K562 (cell line): Measurements from ENCODE around the gene HTRA3. TPM values are rescaled to one million over a fixed set of nuclear protein-coding genes. Genes with fewer than 3 reads are reported as not detected.

Source experiments
- ATAC-seq: fragments of 200-7000 bp; cut with Tn5 transposase; 3 replicates; pipeline ENCODE4 v1.9.1; 2020; ENCODE audit warnings: moderate library complexity
- BruUV-seq: library from RNA; stranded (reverse); fragments of 400-500 nt; replicated peaks from 2 replicates; lab custom pipeline; 2021; lab: Mats Ljungman, UMichigan
- CTCF ChIA-PET: fragments of 300-600 bp; formaldehyde crosslinking; extraction: SDS; loops from one replicate; lab custom pipeline; 2021; ENCODE audit warnings: low intra/inter-chr PET ratio; lab: Yijun Ruan, JAX
- POLR2A ChIA-PET: fragments of 300-600, 350-650 bp; sonication (Branson Sonifier 250); formaldehyde crosslinking; extraction: SDS; loops from one replicate; lab custom pipeline; 2021; ENCODE audit warnings: antibody characterized with exemption, inconsistent platforms; lab: Yijun Ruan, JAX
- DNase-seq, 4 experiments: peaks; one replicate each; pipeline versions ENCODE4 v3.0.0 to v3.0.0-alpha.2; 2011 to 2018; ENCODE audit warnings: low spot score in 3 of 4, mixed read lengths in 3 of 4; ENCODE audit errors: extremely low read depth in 1 of 4
- FAIRE-seq: peaks from 2 replicates; lab custom pipeline; 2011; peaks lifted over from hg19 to GRCh38; lab: Jason Lieb, UNC
- H2AFZ ChIP-seq: 2 replicates; pipeline ENCODE4 v1.6.0; 2011; ENCODE audit warnings: low read depth, low read length, control low read depth, inconsistent platforms
- H3K27ac ChIP-seq: fragments of 200-600 bp; 3 replicates; pipeline ENCODE4 v1.8.0; 2011; ENCODE audit warnings: low read depth, mild to moderate bottlenecking, control low read depth, inconsistent platforms, low read length, moderate library complexity, mixed read lengths; ENCODE audit errors: extremely low read depth
- H3K27me3 ChIP-seq, 2 experiments: fragments of 300-600 bp in 1 of 2; 2 replicates in 1 of 2; 3 replicates in 1 of 2; pipeline versions ENCODE4 v1.6.0 to v1.8.0; 2011; ENCODE audit warnings: inconsistent platforms in 2 of 2, low read length in 2 of 2, mild to moderate bottlenecking in 1 of 2, mixed read lengths in 1 of 2, moderate library complexity in 1 of 2; ENCODE audit not compliant: control insufficient read depth in 2 of 2, insufficient read depth in 2 of 2
- H3K36me3 ChIP-seq: fragments of 300-600 bp; 3 replicates; pipeline ENCODE4 v1.8.0; 2011; ENCODE audit warnings: mild to moderate bottlenecking, low read length, inconsistent platforms; ENCODE audit not compliant: control insufficient read depth, insufficient read depth
- H3K4me1 ChIP-seq, 2 experiments: fragments of 200-600 bp in 1 of 2; replicated peaks in 1 of 2; 2 replicates in 1 of 2; 3 replicates in 1 of 2; pipeline versions ENCODE4 v1.5.1 to v1.8.0; 2011; ENCODE audit warnings: inconsistent platforms in 2 of 2, low read length in 2 of 2, mild to moderate bottlenecking in 1 of 2, mixed read lengths in 1 of 2, moderate library complexity in 1 of 2; ENCODE audit not compliant: control insufficient read depth in 2 of 2, insufficient read depth in 2 of 2
- H3K4me2 ChIP-seq: 2 replicates; pipeline ENCODE4 v1.6.1; 2011; ENCODE audit warnings: low read length, control low read depth, inconsistent platforms, mixed read lengths; ENCODE audit not compliant: insufficient read depth
- H3K4me3 ChIP-seq: fragments of 200-600 bp; sonication (generic), shearing (Covaris generic); 2 replicates; pipeline ENCODE4 v1.5.1; 2016; ENCODE audit warnings: control low read depth, inconsistent platforms
- H3K79me2 ChIP-seq: fragments of 200-600 bp; 3 replicates; pipeline ENCODE4 v1.8.0; 2011; ENCODE audit warnings: low read length, inconsistent platforms; ENCODE audit not compliant: control insufficient read depth, insufficient read depth
- H3K9ac ChIP-seq, 2 experiments: 2 replicates each; pipeline versions ENCODE4 v1.6.0 to v1.6.1; 2011; ENCODE audit warnings: low read depth in 2 of 2, low read length in 2 of 2, control low read depth in 1 of 2, inconsistent platforms in 1 of 2, mild to moderate bottlenecking in 1 of 2, mixed read lengths in 1 of 2; ENCODE audit not compliant: insufficient read depth in 1 of 2
- H3K9me1 ChIP-seq: one replicate; pipeline ENCODE4 v1.6.0; 2011; ENCODE audit warnings: inconsistent platforms, mild to moderate bottlenecking, low read length, moderate library complexity; ENCODE audit not compliant: control insufficient read depth, insufficient read depth
- H3K9me3 ChIP-seq: replicated peaks from 2 replicates; pipeline ENCODE4 v1.5.1; 2011; ENCODE audit warnings: low read depth, low read length, inconsistent platforms; ENCODE audit not compliant: control insufficient read depth, insufficient read depth
- H4K20me1 ChIP-seq: replicated peaks from 2 replicates; pipeline ENCODE4 v1.6.1; 2011; ENCODE audit warnings: low read length, inconsistent platforms, mixed read lengths; ENCODE audit not compliant: control insufficient read depth, insufficient read depth
- CHD1 ChIP-seq: fragments of 200-600 bp; sonication (generic); IDR thresholded peaks from one replicate; pipeline ENCODE4 v1.6.1; 2012; ENCODE audit warnings: mild to moderate bottlenecking, moderate library complexity, low read length, inconsistent platforms
- FOXP1 ChIP-seq: sonication (generic); formaldehyde crosslinking; IDR thresholded peaks from 2 replicates; pipeline ENCODE4 v1.8.0; 2022; ENCODE audit warnings: mild to moderate bottlenecking, missing genetic modification reagents
- FUS ChIP-seq: fragments of 200-400 bp; formaldehyde crosslinking; optimal IDR thresholded peaks from 2 replicates; pipeline ENCODE3; 2017; ENCODE audit warnings: low read depth, low read length
- GTF2B ChIP-seq: IDR thresholded peaks from 2 replicates; pipeline ENCODE4 v1.6.1; 2011; ENCODE audit not compliant: insufficient read length; ENCODE audit errors: extremely low read depth
- PRDM10 ChIP-seq: fragments of 450-650 bp; IDR thresholded peaks from 2 replicates; pipeline ENCODE4 v1.6.1; 2018; ENCODE audit not compliant: partially characterized antibody
- PTRF ChIP-seq: fragments of 450-650 bp; IDR thresholded peaks from 2 replicates; pipeline ENCODE4 v1.6.1; 2016; ENCODE audit warnings: mild to moderate bottlenecking, missing genetic modification characterization, missing compliant biosample characterization
- ZNF24 ChIP-seq: fragments of 450-650 bp; IDR thresholded peaks from 2 replicates; pipeline ENCODE4 v1.6.1; 2016
- ZNF41 ChIP-seq: fragments of 250-450 bp; sonication (Bioruptor Pico); conservative IDR thresholded peaks from 2 replicates; pipeline ENCODE4 v1.4.0; 2020; ENCODE audit warnings: mild to moderate bottlenecking
- ZNF584 ChIP-seq: fragments of 200-800 bp; sonication (Bioruptor generic); IDR thresholded peaks from 2 replicates; pipeline ENCODE4 v1.6.1; 2016; ENCODE audit warnings: low read depth, mild to moderate bottlenecking, missing genetic modification characterization, missing compliant biosample characterization
- WGBS: fragments of 100-300 bp; shearing (Covaris generic); methylation state at CpG from one replicate; pipeline ENCODE4 v1.1.6; 2016; ENCODE audit warnings: low coverage, mixed read lengths; ENCODE audit not compliant: insufficient coverage; ENCODE audit errors: missing lambda C conversion rate; 5-methylcytosine and 5-hydroxymethylcytosine counted together
- in situ Hi-C: fragments of 300-500 bp; cut with MboI; formaldehyde crosslinking; loops from 4 replicates; pipeline ENCODE4 v1.15.0; 2018; ENCODE audit warnings: inconsistent platforms, mixed read lengths
- intact Hi-C: fragments of 100-400 bp; cut with micrococcal nuclease; formaldehyde crosslinking; loops from 2 replicates; pipeline ENCODE4 v1.14.2; 2022
- polyA plus RNA-seq, 8 experiments: library from polyadenylated mRNA; depleted of rRNA in 4 of 8; stranded (reverse) in 5 of 8; unstranded in 3 of 8; fragments of >200 nt; fragmentation: Nextera tagmentation in 2 of 8; fragmentation: Illumina TruSeq in 1 of 8; extraction: Ambion mirVana in 2 of 8; extraction: Trizol in 1 of 8; gene quantifications; 2 replicates each; pipeline versions ENCODE4 v1.2.1 to v1.2.3, GENCODE V29; 2011 to 2014; ENCODE audit warnings: inconsistent platforms in 1 of 8, missing spikeins in 1 of 8
- total RNA-seq, 7 experiments: library from RNA; depleted of rRNA in 6 of 7; stranded (reverse); fragments of >200 nt in 6 of 7; fragmentation: Illumina TruSeq in 2 of 7; extraction: Trizol in 2 of 7; gene quantifications; 2 replicates each; pipeline versions ENCODE4 v1.2.1 to v1.2.3, GENCODE V29; 2011 to 2021; ENCODE audit warnings: low replicate concordance in 1 of 7
- TF ChIP-seq, protein P1 (sequence below): sonication (generic); formaldehyde crosslinking; IDR thresholded peaks from 2 replicates; pipeline ENCODE4 v1.8.1; 2022; ENCODE audit warnings: missing genetic modification reagents

HTRA3 gene
- total and polyA plus RNA-seq, 9 of the 15 experiments (the other 6 are each of a cell fraction or from before 2014, with no cell fraction given), result 0.04 TPM; not detected in 8

- ChIA-PET CTCF (no interaction called here), POLR2A (interaction anchor here (0.7 to 1.4 kb wide), 4 partner anchors 15 to 258 kb away, joined by 3 to 6 read pairs (median 4); no protein-coding TSS in a partner anchor)
- Histone ChIP-seq H3K4me3 (no peak overlapping the region), H3K27ac (no peak overlapping the region), H3K27me3 (peaks cover 2 to 84% of the 10 kb centered on the region in 2 experiments; a peak in 4 of 5 replicates), H3K9ac (no peak overlapping the region; a peak in 1 of 4 replicates), H4K20me1 (peaks cover 5% of the 10 kb centered on the region; the same call in 1 of the 2 replicates), H3K9me1 (no peaks in the 10 kb centered on the region), H3K4me2 (no peak overlapping the region), H3K4me1 (peaks cover 0 to 20% of the 10 kb centered on the region in 2 experiments; a peak in 2 of 5 replicates), H3K79me2 (no peaks in the 10 kb centered on the region), H3K9me3 (no peaks in the 10 kb centered on the region), H2AFZ (no peak overlapping the region), H3K36me3 (no peaks in the 10 kb centered on the region)
- intact Hi-C loops (no loop called here), in situ Hi-C loops (no loop called here)
- WGBS, result 18% methylated on average over 13 of the region's 15 CpGs
- BruUV-seq, result no TSS peak
- FAIRE-seq (no peak), ATAC-seq (no peak), DNase-seq (no peak)
- TF ChIP-seq FOXP1 (CRISPR knock-in tag) (no peak), ZNF584 (CRISPR knock-in tag) (no peak), PTRF (no peak), ZNF41 (CRISPR knock-in tag) (no peak), ZNF24 (no peak), CHD1 (no peak), PRDM10 (no peak), FUS (no peak), GTF2B (no peak)
- TF ChIP-seq, protein P1, sequence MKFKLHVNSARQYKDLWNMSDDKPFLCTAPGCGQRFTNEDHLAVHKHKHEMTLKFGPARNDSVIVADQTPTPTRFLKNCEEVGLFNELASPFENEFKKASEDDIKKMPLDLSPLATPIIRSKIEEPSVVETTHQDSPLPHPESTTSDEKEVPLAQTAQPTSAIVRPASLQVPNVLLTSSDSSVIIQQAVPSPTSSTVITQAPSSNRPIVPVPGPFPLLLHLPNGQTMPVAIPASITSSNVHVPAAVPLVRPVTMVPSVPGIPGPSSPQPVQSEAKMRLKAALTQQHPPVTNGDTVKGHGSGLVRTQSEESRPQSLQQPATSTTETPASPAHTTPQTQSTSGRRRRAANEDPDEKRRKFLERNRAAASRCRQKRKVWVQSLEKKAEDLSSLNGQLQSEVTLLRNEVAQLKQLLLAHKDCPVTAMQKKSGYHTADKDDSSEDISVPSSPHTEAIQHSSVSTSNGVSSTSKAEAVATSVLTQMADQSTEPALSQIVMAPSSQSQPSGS, result no peak
Measured at GRCh38 chr4:8286719-8287342, 17.3 kb downstream of the HTRA3 start.
